Activated T-cell treated with anti-CD3 and anti-CD28 coated beads for 24 hours (primary cell): ENCODE results near the gene LAMA4.

Experiments
- DNase-seq: peaks from one replicate; pipeline ENCODE4 v3.0.0-alpha.2; 2020; ENCODE audit warnings: low read depth

Gene LAMA4

DNA sequence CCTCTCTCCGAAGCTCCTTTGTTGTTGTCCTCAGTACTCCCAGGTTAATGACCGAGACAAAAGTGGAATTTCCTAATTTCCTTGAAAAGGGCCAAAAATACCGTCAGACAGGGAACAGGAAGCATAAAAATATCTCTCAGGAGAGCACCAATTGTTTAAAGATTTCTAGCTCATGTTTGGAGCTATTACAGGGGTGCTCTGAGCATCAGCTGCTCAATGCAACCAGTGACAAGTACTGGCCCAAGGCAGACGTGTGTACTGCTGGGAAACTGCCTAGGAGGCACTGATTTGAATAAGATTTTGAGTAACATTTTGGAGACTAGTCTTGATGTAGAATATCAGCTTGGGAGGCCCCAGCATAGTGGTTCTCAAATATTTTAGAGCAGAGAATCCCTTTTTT, 17.3 kb downstream of the LAMA4 start:
- DNase-seq = no peak

DNA sequence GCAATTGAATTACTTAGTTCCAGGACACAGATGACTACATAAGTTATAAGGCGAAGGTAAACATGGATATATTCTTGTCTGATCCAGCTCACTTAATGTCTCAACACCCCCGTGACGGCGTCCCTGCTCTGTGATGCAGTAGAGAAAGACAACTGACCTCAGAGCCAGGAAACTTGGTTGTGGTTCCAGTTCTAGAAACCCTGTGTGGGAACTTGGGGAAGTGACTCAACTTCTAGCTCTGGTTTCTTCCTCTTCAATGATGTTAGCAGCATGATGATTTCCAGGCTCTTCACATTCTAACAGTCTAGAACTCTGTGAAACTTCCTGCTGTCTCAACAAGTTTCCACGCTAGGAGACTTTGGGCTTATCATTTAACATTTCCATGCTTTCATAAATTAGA, 18.4 kb downstream of the LAMA4 start:
- peak; percentile 20 for DNase-seq

DNA sequence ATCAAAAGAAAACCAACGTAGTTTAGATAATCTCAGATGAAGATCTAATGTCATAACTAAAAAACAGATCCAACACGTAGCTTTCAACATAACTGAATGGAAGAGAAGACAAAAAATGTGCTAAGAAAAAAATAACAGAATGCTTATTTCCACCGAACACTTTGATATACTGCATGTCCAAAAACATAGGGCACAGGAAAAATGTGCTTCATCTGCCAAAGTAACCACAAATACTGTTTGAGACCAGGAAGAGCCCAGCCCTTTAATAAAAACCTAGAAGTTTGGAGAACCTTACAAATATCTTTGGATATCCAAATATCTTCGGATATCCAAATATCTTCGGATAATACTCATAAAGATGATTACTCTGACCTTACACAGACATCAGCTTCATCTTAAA, 19.8 kb downstream of the LAMA4 start:
- no peak for DNase-seq

DNA sequence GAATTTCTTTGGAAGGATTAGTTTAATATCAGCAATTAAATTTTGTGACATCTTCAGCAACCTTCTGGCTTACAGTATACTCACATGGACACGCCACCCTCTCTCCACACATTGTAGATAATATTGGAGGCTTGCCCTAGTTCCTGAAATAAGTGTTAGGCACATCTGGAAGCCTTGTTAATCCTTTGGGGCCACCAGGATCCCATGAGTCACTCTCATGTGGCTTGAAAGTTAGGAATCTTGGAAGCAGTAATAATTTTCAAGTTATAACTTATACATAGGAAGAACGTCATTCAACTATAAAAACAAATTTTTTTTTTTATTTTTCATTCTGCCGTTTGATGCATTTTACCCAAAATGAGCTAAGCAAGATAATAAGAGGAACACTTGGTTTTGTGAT, 20.5 kb downstream of the LAMA4 start:
- DNase-seq = no peak

DNA sequence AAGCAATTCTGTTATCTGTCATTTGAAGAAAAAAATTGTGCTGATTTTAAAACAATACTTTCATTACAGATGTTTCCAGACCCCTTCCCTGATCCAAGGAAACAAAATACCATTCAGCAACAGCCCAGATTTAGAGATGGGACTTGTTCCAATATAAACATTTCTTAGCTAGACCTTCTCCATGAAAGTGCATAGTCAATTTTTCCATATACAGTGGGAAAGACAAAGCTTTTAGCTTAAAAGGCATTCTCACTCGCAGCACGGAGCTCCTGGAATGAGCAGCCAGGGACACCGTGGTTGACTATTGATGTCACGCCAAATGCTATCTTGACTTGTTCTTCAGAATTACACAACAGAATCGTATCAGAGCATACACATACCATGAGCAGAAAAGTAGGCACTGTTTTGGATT, 21.5 kb downstream of the LAMA4 start:
- no peak for DNase-seq

DNA sequence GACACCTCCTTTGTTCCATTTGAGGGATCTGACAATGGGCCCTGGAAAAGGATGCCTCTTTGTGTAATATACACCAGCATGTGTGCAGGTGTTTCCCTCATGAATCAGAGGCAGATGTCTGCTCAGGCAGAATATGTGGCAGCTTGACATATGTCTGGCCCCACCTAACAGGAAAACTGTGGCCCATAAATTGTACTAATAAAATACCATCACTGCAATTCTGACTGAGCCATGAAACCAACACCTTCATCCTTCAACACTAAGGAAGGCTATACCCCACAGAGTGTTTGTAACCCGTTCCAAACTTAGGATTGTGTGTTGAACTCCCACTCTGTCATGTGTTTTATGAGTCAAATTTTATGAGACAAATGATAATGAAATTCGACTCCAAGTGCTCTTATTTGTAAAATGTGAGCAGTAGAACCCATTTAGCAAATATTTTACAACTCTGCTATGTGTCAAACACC, 22.7 kb downstream of the LAMA4 start:
- DNase-seq = no peak

DNA sequence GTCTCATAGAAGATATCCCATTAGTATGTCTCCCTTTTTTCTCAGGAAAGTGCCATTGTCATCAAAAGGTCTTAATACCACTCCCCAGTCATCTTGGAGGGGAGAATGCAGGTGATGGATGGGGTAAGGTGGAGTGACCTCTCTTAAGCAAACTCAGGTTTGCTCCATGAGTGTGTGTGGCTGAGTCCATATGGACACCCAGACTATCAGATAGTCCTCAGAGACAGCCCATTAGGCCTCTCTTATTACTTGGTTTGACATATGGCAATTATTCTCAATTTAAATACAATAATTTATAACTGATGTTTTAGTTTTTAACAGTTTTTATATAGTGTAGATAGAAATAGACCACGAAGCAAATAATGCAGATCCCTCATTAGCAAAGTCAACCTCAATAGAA, 23.2 kb downstream of the LAMA4 start:
- no peak for DNase-seq

DNA sequence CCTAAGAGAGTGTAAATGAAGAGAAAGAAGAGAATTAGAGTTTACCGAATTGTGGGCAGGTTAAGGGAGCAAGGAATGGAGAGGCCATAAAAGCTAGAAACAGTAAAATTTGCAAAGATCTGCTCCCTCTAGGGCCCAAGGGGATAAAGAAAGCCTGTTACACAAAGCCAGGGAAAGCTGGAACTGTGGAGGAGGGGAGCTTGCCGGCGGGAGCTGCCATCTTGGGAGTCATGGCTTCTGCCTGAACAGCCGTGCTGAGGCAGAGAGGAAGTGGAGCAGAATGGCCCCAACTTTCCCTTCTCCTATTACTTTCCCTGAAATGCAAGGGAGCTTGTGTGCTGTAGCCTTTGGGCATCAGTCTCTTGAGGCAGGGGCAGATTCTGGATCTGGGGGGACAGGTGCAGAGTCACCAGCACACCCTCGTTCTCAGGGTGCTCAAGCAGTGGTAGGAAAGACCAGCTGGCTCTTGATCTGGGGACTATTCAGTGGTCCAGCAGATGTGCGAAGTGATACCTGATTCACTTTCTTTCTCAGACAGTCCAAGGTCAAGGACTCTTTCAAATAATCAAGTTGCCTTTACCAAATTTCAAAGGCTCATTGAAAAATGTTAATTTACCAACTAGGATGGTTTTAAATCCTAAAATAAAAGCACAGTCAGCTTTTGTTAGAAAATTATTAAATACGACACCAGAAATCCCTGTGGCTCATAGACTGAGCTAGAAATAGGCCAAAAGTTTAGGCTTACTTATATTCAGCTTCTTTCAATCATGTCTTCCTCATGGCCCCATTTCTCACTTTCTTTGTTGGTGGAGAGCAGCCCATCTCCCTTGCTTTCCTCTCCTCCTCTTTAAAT, 25.7 kb downstream of the LAMA4 start:
- DNase-seq = no peak

DNA sequence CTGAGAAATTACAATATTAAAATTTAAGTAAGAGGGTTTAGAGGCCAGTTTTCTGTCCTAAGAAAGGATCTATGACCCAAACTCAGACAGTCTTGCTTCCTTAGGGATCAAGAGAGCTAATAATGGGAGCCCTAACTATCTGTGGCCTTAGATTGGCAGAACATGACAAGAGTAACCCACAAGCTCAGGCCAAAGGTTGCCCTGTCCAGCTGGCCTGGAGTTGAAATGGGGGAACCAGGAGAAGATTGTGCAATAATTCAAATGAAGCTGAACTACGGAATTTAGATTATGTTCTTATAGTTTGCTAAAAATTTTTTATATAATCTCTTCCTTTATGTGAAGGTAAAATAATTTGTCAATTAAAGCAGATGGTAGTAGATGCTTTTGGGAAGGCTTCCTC, 26.4 kb downstream of the LAMA4 start:
- no peak for DNase-seq

DNA sequence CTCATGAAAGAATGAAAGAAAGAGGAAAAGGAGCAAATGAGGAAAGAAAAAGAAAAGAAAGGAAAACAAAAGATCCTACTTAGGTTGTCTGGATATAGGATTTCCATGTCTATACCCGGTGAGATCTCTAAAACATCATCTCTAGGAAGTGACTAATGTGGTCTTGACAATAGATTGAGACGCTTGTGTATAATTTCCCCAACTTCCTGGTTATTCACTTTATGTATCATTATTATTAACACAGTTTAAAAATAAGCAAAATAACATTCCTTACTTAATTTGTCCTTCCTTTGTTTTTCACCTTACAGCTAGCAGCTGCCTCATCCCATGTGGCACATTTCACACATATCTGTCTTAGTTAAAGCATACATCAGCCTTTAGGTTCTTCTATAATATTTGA, 27.0 kb downstream of the LAMA4 start:
- no peak for DNase-seq

DNA sequence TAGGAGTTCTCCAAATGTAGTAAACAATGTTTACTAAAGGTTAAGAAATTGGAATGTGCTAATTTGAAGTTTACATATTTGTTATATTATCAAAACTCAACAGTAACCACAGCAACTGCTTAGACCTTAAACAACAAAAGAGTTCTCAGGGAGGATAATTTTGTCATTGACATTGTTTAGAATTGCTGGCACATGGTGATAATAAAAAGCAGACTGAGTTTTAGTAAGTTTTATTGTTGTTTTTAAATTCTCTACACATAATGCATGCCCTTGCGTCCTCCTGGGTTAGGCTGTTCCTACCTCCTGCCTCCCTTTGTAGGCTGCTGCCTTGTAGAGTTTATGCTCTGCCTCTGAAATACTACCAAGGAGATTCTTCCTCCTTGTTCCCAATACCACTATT, 28.7 kb downstream of the LAMA4 start:
- no peak for DNase-seq

DNA sequence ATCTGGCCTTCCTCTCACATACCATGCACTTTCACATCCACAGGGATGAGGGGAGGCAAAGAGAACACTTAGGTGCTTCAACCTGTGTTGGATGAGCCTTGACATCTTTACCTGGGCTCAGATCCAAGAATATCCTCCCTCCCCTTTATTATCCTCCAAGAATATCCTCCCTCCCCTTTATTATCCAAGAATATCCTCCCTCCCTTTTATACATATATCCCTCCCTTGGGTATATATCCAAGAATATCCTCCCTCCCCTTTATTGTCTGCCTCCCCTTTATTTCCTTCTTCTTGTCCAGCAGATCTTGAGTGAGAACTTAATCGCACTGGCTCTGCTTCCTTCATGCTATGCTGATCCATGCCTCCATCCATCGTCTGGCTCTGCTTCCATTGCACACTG, 30.3 kb downstream of the LAMA4 start:
- DNase-seq = no peak

DNA sequence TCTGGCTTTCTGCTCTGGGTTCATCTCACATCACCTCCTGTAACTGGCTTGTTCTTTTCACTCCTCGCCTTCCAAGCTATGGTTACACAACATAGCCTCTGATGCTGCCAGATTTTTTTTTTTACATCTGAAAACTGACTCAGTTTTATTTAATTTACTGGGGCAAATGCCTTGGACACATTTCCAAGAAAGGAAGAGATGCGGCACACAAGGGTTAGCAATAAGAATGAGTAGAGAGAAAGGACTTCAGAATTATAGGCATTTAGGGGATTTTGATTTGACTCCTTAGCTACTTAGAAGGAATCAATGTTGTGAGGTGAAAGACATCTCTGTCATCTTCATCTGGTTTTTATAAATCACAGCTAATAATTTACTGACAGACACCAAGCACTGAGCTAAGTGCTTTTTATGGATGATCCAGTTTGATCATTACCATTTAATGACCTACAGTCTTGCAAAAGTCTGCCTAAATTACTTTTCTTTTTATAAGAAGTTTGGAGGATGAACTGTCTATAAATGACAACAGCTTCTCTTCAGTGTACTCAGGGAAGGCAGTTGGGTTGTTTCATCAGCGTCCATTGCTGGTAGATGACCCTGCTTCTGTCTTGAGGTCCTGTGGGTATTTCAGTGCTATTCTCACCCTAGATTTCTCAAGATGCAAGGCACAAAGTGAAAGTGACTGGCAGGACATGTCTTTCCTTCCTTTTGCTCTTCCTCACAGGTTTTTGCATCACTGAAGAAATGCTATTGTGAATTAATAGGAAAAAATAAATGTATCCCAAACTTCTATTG, 31.1 kb downstream of the LAMA4 start:
- no peak for DNase-seq

DNA sequence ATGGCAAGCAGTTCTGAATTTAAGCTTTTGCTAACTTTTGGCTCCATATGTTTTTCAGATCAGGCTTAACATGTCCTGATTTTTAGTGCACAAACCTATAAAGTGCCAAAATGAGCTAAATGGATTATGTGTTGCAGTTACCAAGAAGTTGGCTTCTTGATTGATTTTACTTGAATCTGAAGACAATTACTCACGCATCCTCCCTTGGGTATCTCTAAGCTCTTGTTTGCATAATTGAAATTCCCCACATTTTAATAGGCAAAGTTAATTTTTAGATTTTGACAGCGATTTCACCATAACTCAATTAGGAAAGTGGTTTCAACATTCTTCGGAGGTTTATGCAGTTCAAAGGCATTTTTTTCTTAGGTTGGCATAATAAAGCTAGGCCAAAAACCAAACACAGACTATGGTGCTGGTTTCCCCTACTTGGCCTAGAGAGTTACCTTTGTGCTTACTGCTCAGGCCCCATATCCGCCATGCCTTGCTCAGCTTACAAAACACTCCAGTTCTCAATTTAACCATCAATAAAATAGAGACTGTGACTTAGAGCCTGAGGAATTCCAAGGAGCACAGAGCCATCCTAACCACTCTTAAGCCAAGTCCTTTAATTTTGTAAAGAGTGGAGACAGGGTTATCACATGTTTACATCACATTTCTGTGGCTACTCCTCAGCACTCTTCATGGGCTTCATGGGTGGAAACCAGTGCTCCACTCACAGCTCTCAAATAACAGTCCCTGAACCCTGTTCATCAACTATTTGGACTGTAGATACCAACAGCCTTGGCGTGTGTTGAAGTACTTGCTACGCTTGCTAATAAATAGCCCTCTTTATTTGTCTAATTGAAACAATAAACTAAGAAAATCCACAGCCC, 32.1 kb downstream of the LAMA4 start:
- no peak for DNase-seq

DNA sequence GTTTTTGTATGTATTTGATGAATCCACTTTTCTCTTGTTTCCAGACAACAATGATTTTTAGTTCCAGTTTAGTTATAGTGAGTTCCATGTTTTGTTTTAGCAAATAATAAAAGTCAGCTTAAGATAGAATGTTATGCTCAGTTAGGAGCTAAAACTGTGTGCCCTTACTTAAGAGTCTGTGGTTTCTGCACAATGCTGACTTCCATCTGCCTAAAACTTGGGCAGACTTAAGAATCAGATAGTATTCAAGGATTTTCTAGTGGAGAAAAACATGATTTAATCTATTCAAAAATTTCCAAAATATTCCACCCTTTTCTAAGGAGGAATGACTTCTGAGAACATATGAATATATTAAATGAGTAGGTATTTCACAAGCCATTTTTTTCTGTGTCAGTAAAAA, 32.8 kb downstream of the LAMA4 start:
- no peak for DNase-seq

DNA sequence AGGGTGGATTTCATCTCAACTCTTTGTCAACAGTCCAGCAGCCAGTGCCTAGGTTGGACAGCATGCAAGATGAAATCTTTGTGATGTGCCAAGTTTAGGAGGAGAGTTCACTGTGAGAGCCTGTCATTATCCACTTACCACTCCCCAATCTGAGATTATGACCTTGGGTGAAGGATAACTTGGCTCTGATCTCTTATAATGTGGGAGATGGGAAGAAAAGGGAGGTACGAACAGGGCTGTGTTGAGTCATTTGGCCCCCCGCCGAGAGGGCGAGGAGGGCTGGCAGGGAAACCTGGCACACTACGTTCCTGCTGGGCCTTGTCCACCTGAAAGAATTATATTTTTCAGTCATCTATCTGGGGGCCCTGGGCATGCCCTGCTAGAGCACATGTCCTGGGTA, 35.8 kb downstream of the LAMA4 start:
- no peak for DNase-seq

DNA sequence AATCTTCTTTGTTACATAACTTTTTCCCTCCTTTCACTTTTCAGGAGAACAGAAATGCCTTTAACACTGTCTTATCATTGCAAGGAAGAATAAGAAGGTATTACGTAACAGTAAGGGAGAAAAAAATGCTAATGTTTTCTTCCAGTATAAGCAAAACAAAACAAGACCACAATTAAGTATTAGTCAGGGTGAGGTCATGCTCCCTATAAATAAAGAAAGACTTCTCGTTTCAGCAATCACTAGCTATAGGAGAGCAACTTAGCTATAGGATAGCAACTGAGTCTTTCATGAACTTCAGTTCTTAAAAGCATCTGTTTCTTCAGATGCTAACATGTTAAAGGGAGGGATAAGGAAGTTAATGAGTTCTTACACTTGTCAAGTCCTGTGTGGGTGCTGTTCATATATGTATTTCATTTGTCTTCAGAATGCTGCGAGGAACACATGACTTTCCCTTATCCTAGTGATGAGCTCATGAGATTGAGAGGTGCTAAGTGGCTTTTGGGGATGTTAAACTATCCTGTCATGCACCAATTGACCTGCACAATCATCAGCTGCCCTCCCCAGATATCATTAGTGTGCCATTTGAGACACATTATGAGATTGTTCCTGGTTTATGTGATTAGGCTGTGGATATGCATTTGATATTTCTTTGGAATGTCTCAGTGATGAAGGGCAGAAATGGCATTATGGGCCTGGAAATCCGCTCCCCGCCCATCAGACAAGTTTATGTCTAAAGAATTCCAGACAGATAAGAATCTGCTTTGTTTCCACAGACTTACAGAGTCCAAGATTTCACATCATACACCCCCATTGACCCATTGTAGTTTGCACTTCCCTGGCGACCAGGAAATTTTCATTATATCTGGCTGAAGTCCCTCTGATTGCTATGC, 37.5 kb downstream of the LAMA4 start:
- no peak for DNase-seq

DNA sequence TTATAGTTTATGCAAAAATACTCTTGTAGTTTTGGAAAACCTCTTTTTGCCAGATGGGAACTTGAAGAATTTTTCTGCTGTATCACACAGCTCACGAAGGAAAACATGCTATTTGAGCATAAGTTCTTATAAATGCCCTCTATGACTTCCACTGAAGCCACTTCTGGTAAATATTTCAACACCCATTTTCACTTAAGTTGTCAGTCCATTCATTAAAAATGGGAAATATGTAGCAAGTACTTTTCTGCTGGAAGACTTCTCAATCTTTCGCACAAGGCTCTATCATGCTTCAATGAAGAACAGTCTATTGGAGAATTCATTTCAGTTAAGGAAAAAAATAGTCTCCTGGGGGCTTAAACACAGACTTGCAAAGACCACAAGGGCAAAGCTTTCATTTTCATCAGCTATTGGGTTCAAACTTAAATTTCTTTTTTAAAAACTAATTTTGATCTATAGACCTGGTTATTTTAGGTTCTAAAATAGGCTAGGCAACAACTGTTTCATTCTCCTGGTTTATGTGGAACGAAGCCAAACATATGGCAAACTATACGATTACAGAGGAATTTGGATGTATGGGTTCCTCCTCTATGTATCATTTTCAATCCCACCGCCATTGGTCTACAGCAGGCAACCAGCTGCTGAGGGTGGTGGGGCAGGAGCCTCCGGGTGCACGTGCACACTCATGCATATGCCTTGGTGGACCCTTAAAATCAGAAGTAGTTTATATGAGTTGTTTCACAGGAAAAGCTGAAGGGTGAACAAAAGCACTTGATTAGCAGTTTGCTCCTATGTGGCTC, 38.7 kb downstream of the LAMA4 start:
- DNase-seq = no peak

DNA sequence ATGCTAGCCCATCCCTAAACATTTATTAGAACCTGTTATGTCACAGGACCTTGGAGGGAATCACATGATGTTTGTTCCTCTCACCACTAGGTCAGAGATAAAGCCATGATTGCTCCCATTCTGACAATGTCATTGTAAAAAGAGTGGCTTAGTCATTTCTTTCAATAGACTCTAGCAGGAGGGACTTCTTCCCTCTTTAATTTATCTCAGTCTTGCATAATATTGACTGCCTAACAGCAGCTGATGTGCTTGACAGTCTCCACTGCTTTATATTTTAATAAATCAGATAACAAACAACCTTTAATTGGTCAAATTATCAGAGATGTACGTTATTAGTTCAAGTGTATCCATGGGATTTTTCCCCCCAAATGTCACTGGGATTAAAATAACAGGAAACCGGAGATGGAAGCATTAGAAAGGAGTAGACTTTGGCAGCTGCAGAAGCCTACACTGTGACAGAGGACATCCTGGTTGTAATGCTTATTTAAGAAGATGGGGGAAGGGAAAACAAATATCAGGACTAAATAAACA, 39.6 kb downstream of the LAMA4 start:
- no peak for DNase-seq

DNA sequence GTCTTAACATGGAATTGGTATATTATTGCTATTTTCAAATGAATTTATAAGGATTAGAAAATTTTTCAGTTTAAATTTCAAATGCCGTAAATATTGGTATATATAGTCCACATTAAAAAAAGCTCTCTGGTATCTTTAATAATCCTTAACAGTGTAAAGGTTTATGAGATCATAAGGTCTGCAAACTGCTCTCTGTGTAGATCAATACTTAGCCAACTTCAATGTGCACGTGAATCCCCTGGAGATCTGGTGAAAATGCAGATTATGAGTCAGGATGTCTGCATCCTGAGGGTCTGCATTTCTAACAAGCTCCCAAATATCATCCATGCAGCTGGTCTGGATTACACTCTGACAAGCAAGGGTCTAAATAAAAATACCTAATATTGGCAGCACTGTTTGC, 43.5 kb downstream of the LAMA4 start:
- no peak for DNase-seq
